PC-9 (cell line): Measurements from ENCODE around the gene PTGES3L. TPM values are rescaled to one million over a fixed set of nuclear protein-coding genes. Genes with fewer than 3 reads are reported as not detected.
"Not testable (repeated sequence)": the region's sequence is repeated elsewhere in the genome, so short reads cannot be mapped to it uniquely, and the experiment has no call there.

Experiments
- BruUV-seq: library from RNA; stranded (reverse); fragments of 400-500 nt; replicated peaks from 2 replicates; lab custom pipeline; 2021; lab: Mats Ljungman, UMichigan
- CTCF ChIA-PET: fragments of 300-600 bp; sonication (Branson Sonifier 250); formaldehyde crosslinking; loops from one replicate; lab custom pipeline; 2022; ENCODE audit warnings: antibody characterized with exemption; lab: Charles Lee
- POLR2A ChIA-PET: fragments of 300-600 bp; sonication (Branson Sonifier 250); formaldehyde crosslinking; loops from one replicate; lab custom pipeline; 2022; ENCODE audit warnings: antibody characterized with exemption; ENCODE audit not compliant: unreplicated experiment; lab: Charles Lee
- DNase-seq, 2 experiments: peaks; one replicate each; pipeline versions ENCODE4 v3.0.0 to v3.0.0-alpha.2; 2015 to 2022; ENCODE audit warnings: mixed read lengths in 1 of 2
- H2AFZ ChIP-seq: fragments of 200-600 bp; sonication (generic); 2 replicates; pipeline ENCODE4 v1.8.1; 2017; ENCODE audit warnings: antibody characterized with exemption
- H3F3A ChIP-seq: fragments of 200-600 bp; sonication (generic); 2 replicates; pipeline ENCODE4 v1.8.1; 2017; ENCODE audit warnings: antibody characterized with exemption, mild to moderate bottlenecking, low read depth; ENCODE audit not compliant: insufficient read depth
- H3K27ac ChIP-seq: fragments of 200-600 bp; sonication (generic); 2 replicates; pipeline ENCODE4 v1.6.1; 2016; ENCODE audit warnings: mixed run types
- H3K27me3 ChIP-seq: fragments of 200-600 bp; sonication (generic); 2 replicates; pipeline ENCODE4 v1.6.1; 2016; ENCODE audit warnings: low read depth, mixed run types; ENCODE audit not compliant: insufficient read depth
- H3K36me3 ChIP-seq: fragments of 200-600 bp; sonication (generic); 2 replicates; pipeline ENCODE4 v1.6.1; 2016; ENCODE audit warnings: low read depth, mixed run types
- H3K4me1 ChIP-seq: fragments of 200-600 bp; sonication (generic); replicated peaks from 2 replicates; pipeline ENCODE4 v1.6.1; 2016; ENCODE audit warnings: mixed run types; ENCODE audit not compliant: insufficient read depth
- H3K4me2 ChIP-seq: fragments of 200-600 bp; sonication (generic); 2 replicates; pipeline ENCODE4 v1.6.1; 2017; ENCODE audit warnings: mixed run types
- H3K4me3 ChIP-seq: fragments of 200-600 bp; sonication (generic); 2 replicates; pipeline ENCODE4 v1.6.1; 2016; ENCODE audit warnings: mixed run types
- H3K79me2 ChIP-seq: fragments of 200-600 bp; sonication (generic); 2 replicates; pipeline ENCODE4 v1.6.1; 2017; ENCODE audit warnings: low read depth, mixed run types
- H3K9me2 ChIP-seq: fragments of 200-600 bp; sonication (generic); 2 replicates; pipeline ENCODE4 v1.8.1; 2017; ENCODE audit warnings: mild to moderate bottlenecking; ENCODE audit not compliant: insufficient read depth
- H3K9me3 ChIP-seq: fragments of 200-600 bp; sonication (generic); 2 replicates; pipeline ENCODE4 v1.8.1; 2016; ENCODE audit warnings: low read depth; ENCODE audit not compliant: insufficient read depth
- H4K20me1 ChIP-seq: fragments of 200-600 bp; sonication (generic); 2 replicates; pipeline ENCODE4 v1.8.1; 2017; ENCODE audit not compliant: insufficient read depth
- CTCF ChIP-seq: fragments of 200-600 bp; sonication (generic); conservative IDR thresholded peaks from 2 replicates; pipeline ENCODE4 v1.6.1; 2017; ENCODE audit warnings: mixed run types, antibody characterized with exemption, mild to moderate bottlenecking, moderate library complexity
- EZH2 ChIP-seq: fragments of 200-600 bp; sonication (generic); IDR thresholded peaks from 2 replicates; pipeline ENCODE4 v1.8.0; 2017; ENCODE audit warnings: antibody characterized with exemption, low read depth
- intact Hi-C: fragments of 100-400 bp; cut with micrococcal nuclease; formaldehyde crosslinking; loops from one replicate; pipeline ENCODE4 v1.10.0; 2022; ENCODE audit not compliant: unreplicated experiment
- total RNA-seq: library from RNA; stranded (reverse); gene quantifications from 2 replicates; pipeline ENCODE4 v1.2.3, GENCODE V29; 2021

PTGES3L gene
- total RNA-seq, 1 experiment from 2014 or later = 0.70 TPM

GRCh38 chr17:42922294-42922693 is 57.6 kb downstream of the PTGES3L start:
- no peaks in the 10 kb centered on the region for H3F3A ChIP-seq
- no TSS peak for BruUV-seq
- no peaks in the 10 kb centered on the region for H3K4me1 ChIP-seq
- no peaks in the 10 kb centered on the region for H4K20me1 ChIP-seq
- ChIA-PET CTCF (no interaction called here), POLR2A (no interaction called here)
- no peaks in the 10 kb centered on the region for H3K79me2 ChIP-seq
- H3K4me2 ChIP-seq = no peak overlapping the region
- DNase-seq = no peak
- no peaks in the 10 kb centered on the region for H3K9me2 ChIP-seq
- H2AFZ ChIP-seq = no peak overlapping the region
- H3K4me3 ChIP-seq = no peak overlapping the region
- H3K36me3 ChIP-seq = no peaks in the 10 kb centered on the region
- no peak overlapping the region for H3K27ac ChIP-seq
- no peaks in the 10 kb centered on the region for H3K27me3 ChIP-seq
- intact Hi-C loops = no loop called here
- no peaks in the 10 kb centered on the region; the same call in 1 of the 2 replicates for H3K9me3 ChIP-seq
- TF ChIP-seq EZH2 (no peak), CTCF (no peak)

GRCh38 chr17:42920922-42921321 is 59.0 kb downstream of the PTGES3L start:
- Histone ChIP-seq H3F3A (no peaks in the 10 kb centered on the region), H3K4me1 (no peaks in the 10 kb centered on the region), H3K4me3 (no peak overlapping the region), H3K36me3 (no peaks in the 10 kb centered on the region), H3K9me2 (no peaks in the 10 kb centered on the region), H3K9me3 (no peaks in the 10 kb centered on the region; the same call in 1 of the 2 replicates), H2AFZ (no peak overlapping the region), H3K27ac (no peak overlapping the region), H4K20me1 (no peaks in the 10 kb centered on the region), H3K4me2 (no peak overlapping the region), H3K79me2 (no peaks in the 10 kb centered on the region), H3K27me3 (no peaks in the 10 kb centered on the region)
- CTCF ChIA-PET = no interaction called here
- no peak for DNase-seq
- TF ChIP-seq EZH2 (no peak), CTCF (no peak)
- intact Hi-C loops = no loop called here
- POLR2A ChIA-PET = interaction anchor here (0.6 kb wide), 2 partner anchors 9 to 303 kb away, joined by 3 read pairs; no protein-coding TSS in a partner anchor
- no TSS peak for BruUV-seq

GRCh38 chr17:42920106-42920900 is 59.6 kb downstream of the PTGES3L start:
- Histone ChIP-seq H4K20me1 (no peaks in the 10 kb centered on the region), H3K79me2 (no peaks in the 10 kb centered on the region), H3K4me1 (no peaks in the 10 kb centered on the region), H3K27ac (no peak overlapping the region), H3K9me2 (no peaks in the 10 kb centered on the region), H3K36me3 (no peaks in the 10 kb centered on the region), H3K27me3 (no peaks in the 10 kb centered on the region), H3F3A (no peaks in the 10 kb centered on the region), H3K9me3 (no peaks in the 10 kb centered on the region), H3K4me2 (no peak overlapping the region), H3K4me3 (no peak overlapping the region), H2AFZ (no peak overlapping the region)
- DNase-seq = no peak
- intact Hi-C loops = no loop called here
- POLR2A ChIA-PET = interaction anchor here (0.6 kb wide), 1 partner anchor 10 kb away, joined by 3 read pairs; no protein-coding TSS in a partner anchor
- no TSS peak for BruUV-seq
- TF ChIP-seq CTCF (no peak), EZH2 (no peak)
- CTCF ChIA-PET = no interaction called here

- H3K4me2 ChIP-seq, H3K36me3 ChIP-seq, POLR2A ChIA-PET, H3K4me1 ChIP-seq, H3K79me2 ChIP-seq, H2AFZ ChIP-seq, H3K9me3 ChIP-seq, DNase-seq, H3K4me3 ChIP-seq, BruUV-seq, H3K27me3 ChIP-seq, H3F3A ChIP-seq, CTCF ChIA-PET, H3K27ac ChIP-seq, intact Hi-C loops, H3K9me2 ChIP-seq, H4K20me1 ChIP-seq: not testable (repeated sequence)
Observed at GRCh38 chr17:42919522-42920077, 60.3 kb downstream of the PTGES3L start.
